ENCODE results near the gene MYBPH.

Gene MYBPH

DNA sequence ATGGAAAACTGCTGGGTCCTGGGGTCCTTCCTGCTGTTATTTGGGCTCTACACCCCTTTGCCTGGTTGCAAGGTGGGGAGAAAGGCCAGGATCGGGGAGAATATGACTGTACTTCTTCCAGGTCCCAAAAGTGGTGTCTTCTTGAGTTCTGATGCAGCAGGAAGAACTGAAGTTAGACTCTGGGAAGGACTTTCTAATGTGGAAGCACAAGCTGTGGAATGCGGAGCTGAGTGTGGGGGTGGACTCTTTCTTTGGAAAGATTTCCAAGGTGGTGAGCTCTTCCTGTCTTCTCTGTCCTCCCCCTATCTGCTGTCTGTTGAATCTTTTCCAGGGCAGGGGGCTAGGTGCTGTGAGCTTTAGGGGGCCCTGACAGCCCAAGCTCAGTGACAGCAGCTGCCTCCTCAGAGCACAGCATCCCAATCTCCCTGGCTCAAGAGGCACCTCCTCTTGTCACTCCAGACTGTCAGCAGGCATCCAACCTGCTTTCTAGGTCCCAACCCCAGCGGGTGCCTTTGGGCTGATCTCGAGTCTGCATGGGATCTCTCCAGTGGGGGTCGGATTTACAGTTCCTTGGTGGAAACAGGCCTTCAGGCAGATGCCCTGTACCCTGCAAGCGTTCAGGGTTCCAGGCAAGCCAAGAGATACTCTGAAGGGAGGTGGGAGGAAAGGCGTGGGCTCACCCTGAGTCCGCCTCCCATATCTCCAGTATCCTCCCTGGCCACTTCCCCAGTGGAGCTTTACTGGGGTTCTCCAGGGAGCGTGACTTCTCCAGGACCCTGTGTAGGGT, 24.9 kb downstream of the MYBPH start:
- TF ChIP-seq, protein P1, sequence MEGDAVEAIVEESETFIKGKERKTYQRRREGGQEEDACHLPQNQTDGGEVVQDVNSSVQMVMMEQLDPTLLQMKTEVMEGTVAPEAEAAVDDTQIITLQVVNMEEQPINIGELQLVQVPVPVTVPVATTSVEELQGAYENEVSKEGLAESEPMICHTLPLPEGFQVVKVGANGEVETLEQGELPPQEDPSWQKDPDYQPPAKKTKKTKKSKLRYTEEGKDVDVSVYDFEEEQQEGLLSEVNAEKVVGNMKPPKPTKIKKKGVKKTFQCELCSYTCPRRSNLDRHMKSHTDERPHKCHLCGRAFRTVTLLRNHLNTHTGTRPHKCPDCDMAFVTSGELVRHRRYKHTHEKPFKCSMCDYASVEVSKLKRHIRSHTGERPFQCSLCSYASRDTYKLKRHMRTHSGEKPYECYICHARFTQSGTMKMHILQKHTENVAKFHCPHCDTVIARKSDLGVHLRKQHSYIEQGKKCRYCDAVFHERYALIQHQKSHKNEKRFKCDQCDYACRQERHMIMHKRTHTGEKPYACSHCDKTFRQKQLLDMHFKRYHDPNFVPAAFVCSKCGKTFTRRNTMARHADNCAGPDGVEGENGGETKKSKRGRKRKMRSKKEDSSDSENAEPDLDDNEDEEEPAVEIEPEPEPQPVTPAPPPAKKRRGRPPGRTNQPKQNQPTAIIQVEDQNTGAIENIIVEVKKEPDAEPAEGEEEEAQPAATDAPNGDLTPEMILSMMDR (IDR thresholded peaks at IDR 0.05; ENCODE audit: insufficient read depth, low read depth, low read length, missing control alignments), result no peak

DNA sequence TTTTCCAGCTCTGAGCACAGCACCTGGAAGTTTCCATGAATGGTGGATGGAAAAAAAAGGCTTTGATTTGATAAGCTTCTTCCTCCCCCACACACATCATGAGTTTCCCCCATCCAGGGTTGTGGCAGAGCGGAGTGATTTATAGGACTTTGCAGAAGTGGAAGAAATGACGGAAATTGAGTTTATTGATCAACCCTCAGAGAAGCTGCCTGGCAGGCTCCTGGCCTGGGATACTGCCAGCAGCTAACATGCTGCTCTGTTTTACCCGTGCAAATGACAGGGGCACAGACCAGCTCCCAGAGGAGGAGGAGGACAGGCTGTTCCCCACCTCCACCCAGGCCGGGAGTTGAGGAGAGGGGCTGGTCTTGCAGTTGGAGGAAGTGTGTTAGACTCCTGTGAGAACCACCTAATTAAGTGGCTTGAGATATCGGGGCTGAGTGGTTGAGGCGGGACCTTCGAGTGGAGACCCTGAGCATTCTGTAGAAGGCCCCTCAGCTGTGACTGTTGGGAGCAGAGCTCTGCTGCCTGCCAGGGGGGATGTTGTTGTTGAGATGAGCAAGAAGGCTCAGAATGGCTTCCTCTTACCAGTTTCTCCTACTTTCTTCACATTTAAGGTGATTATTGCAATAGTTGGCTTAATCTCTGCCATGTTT, 26.3 kb downstream of the MYBPH start:
- no peak for DNase-seq (ENCODE audit: low read depth)
- TF ChIP-seq, protein P1 (IDR thresholded peaks at IDR 0.05; ENCODE audit: insufficient read depth, low read depth, low read length, missing control alignments), result no peak

More for the DNA sequence above, 24.9 kb downstream of the MYBPH start:
- no peak for DNase-seq (ENCODE audit: low read depth)
- H3K4me3 ChIP-seq (ENCODE audit: low read length), result no peak overlapping the region

DNA sequence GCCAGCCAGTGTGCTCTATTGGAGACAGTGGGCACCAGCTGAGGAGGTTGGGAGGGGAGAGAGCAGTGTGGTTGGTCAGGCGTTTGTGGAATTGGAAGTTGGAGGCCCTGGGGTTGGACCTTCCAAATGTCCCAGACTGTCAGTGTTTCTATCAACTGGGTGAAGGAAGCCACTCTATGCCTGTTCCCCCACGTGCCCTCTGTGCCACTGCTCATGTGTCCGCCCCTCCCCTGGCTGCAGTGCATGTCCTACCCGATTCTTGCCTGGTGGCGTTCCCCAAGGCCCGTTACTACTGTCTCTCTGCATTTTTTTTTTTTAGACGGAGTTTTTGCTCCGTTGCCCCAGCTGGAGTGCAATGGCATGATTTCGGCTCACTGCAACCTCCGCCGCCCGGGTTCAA, 27.0 kb downstream of the MYBPH start:
- H3K4me3 ChIP-seq (ENCODE audit: low read length), result no peak overlapping the region
- DNase-seq (ENCODE audit: low read depth), result no peak
- TF ChIP-seq, protein P1 (IDR thresholded peaks at IDR 0.05; ENCODE audit: insufficient read depth, low read depth, low read length, missing control alignments), result no peak

More for the DNA sequence above, 26.3 kb downstream of the MYBPH start:
- H3K4me3 ChIP-seq (ENCODE audit: low read length), result no peak overlapping the region

DNA sequence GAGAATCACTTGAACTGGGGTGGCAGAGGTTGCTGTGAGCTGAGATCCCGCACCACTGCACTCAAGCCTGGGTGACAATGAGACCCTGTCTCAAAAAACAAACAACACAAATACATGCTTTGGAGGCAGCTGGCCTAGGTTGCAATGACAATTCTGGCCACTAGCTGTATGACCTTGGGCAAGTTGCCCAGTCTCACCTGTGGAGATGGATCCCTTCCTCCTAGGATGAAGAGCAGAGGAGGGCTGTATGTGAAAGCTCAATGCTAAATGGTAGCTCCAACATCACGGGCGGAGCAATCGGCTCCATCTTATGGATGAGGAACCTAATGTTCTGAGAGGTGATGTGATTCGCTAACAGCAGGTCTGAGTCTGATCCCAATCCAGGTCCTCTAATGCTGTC, 27.5 kb downstream of the MYBPH start:
- TF ChIP-seq, protein P1 (IDR thresholded peaks at IDR 0.05; ENCODE audit: insufficient read depth, low read depth, low read length, missing control alignments), result peak; percentile 47
- DNase-seq (ENCODE audit: low read depth), result peak; percentile 32
- H3K4me3 ChIP-seq (ENCODE audit: low read length), result no peak overlapping the region

DNA sequence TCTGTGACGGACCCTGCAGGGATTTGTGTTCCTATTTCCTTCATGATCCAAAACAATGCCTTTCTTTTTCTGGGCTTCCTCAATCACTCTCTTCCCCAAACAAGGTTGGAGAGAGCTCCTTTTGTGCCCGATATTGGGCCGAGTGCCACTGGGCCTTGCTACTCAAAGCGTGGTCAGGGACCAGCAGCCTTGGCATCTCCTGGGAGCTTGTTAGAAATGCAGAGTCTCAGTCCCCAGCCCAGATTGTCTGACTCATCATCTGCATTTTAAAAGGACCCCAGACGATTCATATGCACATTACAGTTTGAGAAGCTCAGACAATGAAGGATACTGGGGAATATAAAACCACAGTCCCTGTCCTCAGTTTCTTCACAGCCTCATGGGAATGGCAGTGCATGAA, 28.2 kb downstream of the MYBPH start:
- H3K4me3 ChIP-seq (ENCODE audit: low read length), result no peak overlapping the region
- TF ChIP-seq, protein P1 (IDR thresholded peaks at IDR 0.05; ENCODE audit: insufficient read depth, low read depth, low read length, missing control alignments), result no peak
- no peak for DNase-seq (ENCODE audit: low read depth)

DNA sequence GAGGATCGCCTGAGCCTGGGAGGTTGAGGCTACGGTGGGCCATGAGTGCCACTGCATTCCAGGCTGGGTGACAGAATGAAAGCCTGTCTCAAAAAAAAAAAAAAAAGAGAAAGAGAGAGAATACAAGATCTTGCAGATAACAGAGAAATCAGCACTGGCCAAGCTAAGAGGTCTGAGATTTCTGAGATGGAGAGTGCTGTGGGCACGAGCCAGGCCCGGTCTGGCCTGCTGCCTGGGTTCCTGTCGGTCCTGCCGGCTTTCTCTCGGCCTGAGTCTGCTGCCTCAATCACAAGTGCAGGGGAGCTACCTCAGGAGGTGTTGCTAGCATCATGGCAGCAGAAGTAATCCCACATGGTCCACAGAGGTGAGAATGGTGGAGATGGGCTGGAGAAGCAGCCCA, 29.1 kb downstream of the MYBPH start:
- TF ChIP-seq, protein P1 (IDR thresholded peaks at IDR 0.05; ENCODE audit: insufficient read depth, low read depth, low read length, missing control alignments), result no peak
- DNase-seq (ENCODE audit: low read depth), result no peak
- no peak overlapping the region for H3K4me3 ChIP-seq (ENCODE audit: low read length)

All from epithelial cell of esophagus (primary cell).